Caco-2 (cell line): ENCODE measurements around the gene GGCX. TPM values are rescaled to one million over a fixed set of nuclear protein-coding genes. Genes with fewer than 3 reads are reported as not detected.
"Not testable (repeated sequence)": the region's sequence is repeated elsewhere in the genome, so short reads cannot be mapped to it uniquely, and the experiment has no call there.

Experiments used
- BruUV-seq: library from RNA; stranded (reverse); fragments of 400-500 nt; replicated peaks from 2 replicates; lab custom pipeline; 2021; lab: Mats Ljungman, UMichigan
- CTCF ChIA-PET: fragments of 300-600 bp; sonication (Branson Sonifier 250); formaldehyde crosslinking; loops from one replicate; lab custom pipeline; 2022; ENCODE audit warnings: antibody characterized with exemption; lab: Charles Lee
- POLR2A ChIA-PET: fragments of 300-600 bp; sonication (Branson Sonifier 250); formaldehyde crosslinking; loops from one replicate; lab custom pipeline; 2022; ENCODE audit warnings: antibody characterized with exemption; lab: Charles Lee
- DNase-seq, 2 experiments: peaks; one replicate each; pipeline versions ENCODE4 v3.0.0 to v3.0.0-alpha.2; 2020 to 2022
- H3K27me3 ChIP-seq: replicated peaks from 2 replicates; pipeline ENCODE4 v1.6.0; 2011; ENCODE audit warnings: low read length; ENCODE audit not compliant: control insufficient read depth, insufficient read depth
- H3K36me3 ChIP-seq: 2 replicates; pipeline ENCODE4 v1.5.1; 2011; ENCODE audit warnings: low read length; ENCODE audit not compliant: control insufficient read depth, insufficient read depth
- H3K4me1 ChIP-seq: fragments of 250-450 bp; sonication (Bioruptor Pico); 2 replicates; pipeline ENCODE4 v1.5.1; 2020; ENCODE audit warnings: mild to moderate bottlenecking
- H3K4me3 ChIP-seq: 2 replicates; pipeline ENCODE4 v1.5.1; 2011; ENCODE audit warnings: low read depth, mild to moderate bottlenecking, control low read depth, low read length
- H3K9me3 ChIP-seq: fragments of 250-450 bp; sonication (Bioruptor Pico); 2 replicates; pipeline ENCODE4 v1.5.1; 2020; ENCODE audit warnings: mild to moderate bottlenecking, moderate library complexity
- H3K27ac Mint-ChIP-seq: one replicate; pipeline ENCODE4 v1.8.0; 2022; ENCODE audit warnings: mixed read lengths; ENCODE audit not compliant: unreplicated experiment
- H3K27me3 Mint-ChIP-seq: one replicate; pipeline ENCODE4 v1.8.0; 2022; ENCODE audit warnings: mixed read lengths; ENCODE audit not compliant: insufficient read depth, unreplicated experiment
- H3K36me3 Mint-ChIP-seq: one replicate; pipeline ENCODE4 v1.8.0; 2022; ENCODE audit warnings: mild to moderate bottlenecking, mixed read lengths; ENCODE audit not compliant: insufficient read depth, unreplicated experiment
- H3K4me1 Mint-ChIP-seq: one replicate; pipeline ENCODE4 v1.8.0; 2022; ENCODE audit warnings: low read depth, mixed read lengths; ENCODE audit not compliant: unreplicated experiment
- H3K4me3 Mint-ChIP-seq: one replicate; pipeline ENCODE4 v1.8.0; 2022; ENCODE audit warnings: mild to moderate bottlenecking, moderate library complexity, mixed read lengths; ENCODE audit not compliant: unreplicated experiment
- H3K9me3 Mint-ChIP-seq: one replicate; pipeline ENCODE4 v1.8.0; 2022; ENCODE audit warnings: mixed read lengths; ENCODE audit not compliant: unreplicated experiment
- CTCF ChIP-seq, 2 experiments: fragments of 200-600 bp in 1 of 2; IDR thresholded peaks; 1 replicate in 1 of 2; 2 replicates in 1 of 2; pipeline versions ENCODE4 v1.5.1 to v1.8.0; 2011 to 2022; ENCODE audit warnings: antibody characterized with exemption in 1 of 2, control low read depth in 1 of 2, inconsistent platforms in 1 of 2, low read depth in 1 of 2, low read length in 1 of 2, mild to moderate bottlenecking in 1 of 2, moderate library complexity in 1 of 2; ENCODE audit not compliant: insufficient read depth in 1 of 2, severe bottlenecking in 1 of 2, unreplicated experiment in 1 of 2
- intact Hi-C: fragments of 100-400 bp; cut with micrococcal nuclease; formaldehyde crosslinking; loops from one replicate; pipeline ENCODE4 v1.10.0; 2022; ENCODE audit not compliant: unreplicated experiment
- total RNA-seq: library from RNA; stranded (reverse); gene quantifications from 2 replicates; pipeline ENCODE4 v1.2.3, GENCODE V29; 2022

The GGCX gene
- total RNA-seq, 1 experiment from 2014 or later, result 96.8 TPM

DNA sequence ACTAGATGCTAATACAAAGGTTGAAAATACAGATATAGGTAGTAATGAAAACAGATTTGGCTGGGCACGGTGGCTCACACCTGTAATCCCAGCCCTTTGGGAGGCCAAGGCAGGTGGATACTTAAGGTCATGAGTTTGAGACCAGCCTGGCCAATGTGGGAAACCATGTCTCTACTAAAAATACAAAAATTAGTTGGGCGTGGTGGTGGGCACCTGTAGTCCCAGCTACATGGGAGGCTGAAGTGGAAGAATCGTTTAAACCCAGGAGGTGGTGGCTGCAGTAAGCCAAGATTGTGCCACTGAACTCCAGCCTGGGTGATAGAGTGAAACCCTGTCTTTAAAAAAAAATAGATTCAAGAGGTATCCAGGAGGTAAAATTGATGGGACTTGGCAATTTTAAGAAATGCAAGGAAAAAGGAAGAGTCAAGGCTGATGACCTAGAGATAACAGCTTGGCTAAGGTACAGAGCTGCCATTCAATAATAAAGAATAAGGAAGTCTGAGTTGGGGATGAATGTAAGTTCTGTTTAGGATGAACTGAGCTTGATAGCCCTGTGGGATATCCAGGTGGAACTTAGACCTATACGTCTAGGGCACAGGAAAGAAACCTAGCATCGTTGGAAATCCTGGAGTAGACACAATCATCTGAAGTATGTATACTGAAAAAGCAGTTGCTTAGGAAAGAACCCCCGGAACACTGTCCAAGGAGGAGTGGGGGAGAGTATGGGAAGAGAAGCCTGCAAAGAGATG is 13.3 kb downstream of the GGCX start:
- Histone ChIP-seq H3K36me3 (peaks cover 5% of the 10 kb centered on the region; the same call in 1 of the 2 replicates), H3K4me1 (no peaks in the 10 kb centered on the region), H3K4me3 (no peak overlapping the region), H3K27me3 (no peaks in the 10 kb centered on the region), H3K9me3 (no peaks in the 10 kb centered on the region)
- POLR2A ChIA-PET, result interaction anchor here (0.8 to 1.6 kb wide), 2 partner anchors 9 to 13 kb away, joined by 4 to 5 read pairs; partner anchors contain the start of genes GGCX and MAT2A
- Mint-ChIP-seq H3K4me1 (peaks cover 12% of the 10 kb centered on the region), H3K27ac (peak overlapping the region; percentile 10), H3K4me3 (no peak overlapping the region), H3K36me3 (peaks cover 95% of the 10 kb centered on the region), H3K27me3 (no peaks in the 10 kb centered on the region), H3K9me3 (no peaks in the 10 kb centered on the region)
- intact Hi-C loops, result no loop called here
- no peak for DNase-seq
- no peak for TF ChIP-seq CTCF (IDR thresholded peaks at IDR 0.05; ENCODE audit: insufficient read depth in 1 of 2, low read depth in 1 of 2, low read length in 1 of 2, severe bottlenecking in 1 of 2, unreplicated experiment in 1 of 2)
- CTCF ChIA-PET, result interaction anchor here (0.6 to 2.2 kb wide), 3 partner anchors 8 to 127 kb away, joined by 3 to 8 read pairs (median 4); partner anchors contain the start of gene VAMP8
- BruUV-seq, result no TSS peak

DNA sequence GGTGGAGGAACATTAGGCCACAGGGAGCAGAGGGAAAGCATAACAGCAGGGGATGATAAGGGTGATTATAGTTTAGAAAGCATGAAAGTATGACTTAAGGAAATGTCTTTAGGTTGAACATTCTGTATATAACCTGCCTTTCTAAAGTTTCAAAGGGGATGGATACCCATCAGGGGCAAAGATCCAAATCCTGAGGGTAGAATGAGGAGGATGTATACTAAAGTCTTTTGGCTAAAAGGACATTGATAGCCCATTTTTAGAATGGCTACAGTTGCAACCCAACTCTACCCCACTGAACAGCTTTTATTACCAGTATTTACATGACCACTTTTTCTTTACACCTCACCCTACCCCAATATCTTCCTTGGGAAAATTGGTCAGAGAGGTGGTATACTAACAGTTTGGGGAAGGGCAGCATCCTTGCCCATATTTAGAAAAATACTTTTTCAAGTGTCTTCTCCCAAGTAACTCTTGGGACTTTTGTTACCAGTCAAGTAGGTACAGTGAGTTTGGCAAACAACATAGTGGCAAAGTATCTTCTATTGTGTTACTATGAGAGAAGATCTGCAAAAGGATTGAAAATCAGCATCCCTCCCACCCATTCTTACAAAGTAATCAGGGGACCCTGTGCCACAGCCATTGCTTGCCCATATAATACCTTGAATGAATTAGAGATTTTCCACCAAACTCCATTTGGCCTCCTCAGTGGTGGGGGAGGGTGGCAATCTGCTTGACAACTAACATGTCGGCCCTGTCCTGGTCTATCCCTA is 14.0 kb downstream of the GGCX start:
- Histone ChIP-seq H3K9me3 (no peaks in the 10 kb centered on the region), H3K4me1 (no peaks in the 10 kb centered on the region), H3K36me3 (peaks cover 7% of the 10 kb centered on the region; the same call in 1 of the 2 replicates), H3K27me3 (no peaks in the 10 kb centered on the region), H3K4me3 (no peak overlapping the region)
- peaks cover 17% of the 10 kb centered on the region for H3K4me1 Mint-ChIP-seq
- ChIA-PET CTCF (interaction anchor here (1.6 to 2.2 kb wide), 2 partner anchors 126 kb away, joined by 5 to 8 read pairs; no protein-coding TSS in a partner anchor), POLR2A (interaction anchor here (1.6 kb wide), 1 partner anchor 14 kb away, joined by 5 read pairs; the partner anchor contains the start of gene GGCX)
- no peak for DNase-seq
- intact Hi-C loops, result no loop called here
- no peak for TF ChIP-seq CTCF (IDR thresholded peaks at IDR 0.05; ENCODE audit: insufficient read depth in 1 of 2, low read depth in 1 of 2, low read length in 1 of 2, severe bottlenecking in 1 of 2, unreplicated experiment in 1 of 2)
- H3K27me3 Mint-ChIP-seq, result no peaks in the 10 kb centered on the region
- H3K9me3 Mint-ChIP-seq, result no peaks in the 10 kb centered on the region
- H3K27ac Mint-ChIP-seq, result peak overlapping the region; percentile 37
- peaks cover 98% of the 10 kb centered on the region for H3K36me3 Mint-ChIP-seq
- H3K4me3 Mint-ChIP-seq, result no peak overlapping the region
- no TSS peak for BruUV-seq

DNA sequence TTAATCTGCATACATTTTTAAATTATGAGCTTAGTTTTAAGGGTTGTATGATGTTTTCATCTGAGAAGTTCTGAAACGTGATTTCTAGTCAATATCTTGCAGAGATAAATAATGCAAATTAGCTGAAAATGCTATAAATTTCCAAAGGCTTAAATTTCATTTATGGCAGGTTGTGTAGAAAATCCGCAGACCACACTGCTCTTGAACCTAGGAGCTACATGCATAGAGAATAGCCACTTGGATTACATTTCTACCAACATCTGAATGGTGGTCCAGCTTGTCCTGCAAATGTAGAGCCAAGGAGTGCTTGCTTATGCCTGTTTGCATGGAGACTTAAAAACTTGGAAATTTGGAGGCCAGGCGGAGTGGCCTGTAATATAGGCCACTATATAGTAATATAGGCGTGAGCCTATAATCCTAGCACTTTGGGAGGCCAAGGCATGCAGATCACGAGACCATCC is 15.5 kb downstream of the GGCX start:
- no peaks in the 10 kb centered on the region for H3K9me3 ChIP-seq
- no peak for TF ChIP-seq CTCF (IDR thresholded peaks at IDR 0.05; ENCODE audit: insufficient read depth in 1 of 2, low read depth in 1 of 2, low read length in 1 of 2, severe bottlenecking in 1 of 2, unreplicated experiment in 1 of 2)
- peaks cover 20% of the 10 kb centered on the region for H3K4me1 Mint-ChIP-seq
- intact Hi-C loops, result no loop called here
- no TSS peak for BruUV-seq
- no peak overlapping the region for H3K4me3 ChIP-seq
- H3K4me3 Mint-ChIP-seq, result no peak overlapping the region
- ChIA-PET POLR2A (interaction anchor here (1.8 kb wide), 1 partner anchor 127 kb away, joined by 8 read pairs; the partner anchor contains the start of gene SH2D6), CTCF (interaction anchor here (1.6 kb wide), 1 partner anchor 124 kb away, joined by 5 read pairs; no protein-coding TSS in a partner anchor)
- H3K36me3 ChIP-seq, result peaks cover 5% of the 10 kb centered on the region
- no peaks in the 10 kb centered on the region for H3K27me3 Mint-ChIP-seq
- H3K27ac Mint-ChIP-seq, result peak overlapping the region; percentile 37
- DNase-seq, result no peak
- no peaks in the 10 kb centered on the region for H3K9me3 Mint-ChIP-seq
- H3K36me3 Mint-ChIP-seq, result peaks cover 98% of the 10 kb centered on the region
- no peaks in the 10 kb centered on the region for H3K27me3 ChIP-seq
- H3K4me1 ChIP-seq, result no peaks in the 10 kb centered on the region; the same call in none of the 2 replicates

DNA sequence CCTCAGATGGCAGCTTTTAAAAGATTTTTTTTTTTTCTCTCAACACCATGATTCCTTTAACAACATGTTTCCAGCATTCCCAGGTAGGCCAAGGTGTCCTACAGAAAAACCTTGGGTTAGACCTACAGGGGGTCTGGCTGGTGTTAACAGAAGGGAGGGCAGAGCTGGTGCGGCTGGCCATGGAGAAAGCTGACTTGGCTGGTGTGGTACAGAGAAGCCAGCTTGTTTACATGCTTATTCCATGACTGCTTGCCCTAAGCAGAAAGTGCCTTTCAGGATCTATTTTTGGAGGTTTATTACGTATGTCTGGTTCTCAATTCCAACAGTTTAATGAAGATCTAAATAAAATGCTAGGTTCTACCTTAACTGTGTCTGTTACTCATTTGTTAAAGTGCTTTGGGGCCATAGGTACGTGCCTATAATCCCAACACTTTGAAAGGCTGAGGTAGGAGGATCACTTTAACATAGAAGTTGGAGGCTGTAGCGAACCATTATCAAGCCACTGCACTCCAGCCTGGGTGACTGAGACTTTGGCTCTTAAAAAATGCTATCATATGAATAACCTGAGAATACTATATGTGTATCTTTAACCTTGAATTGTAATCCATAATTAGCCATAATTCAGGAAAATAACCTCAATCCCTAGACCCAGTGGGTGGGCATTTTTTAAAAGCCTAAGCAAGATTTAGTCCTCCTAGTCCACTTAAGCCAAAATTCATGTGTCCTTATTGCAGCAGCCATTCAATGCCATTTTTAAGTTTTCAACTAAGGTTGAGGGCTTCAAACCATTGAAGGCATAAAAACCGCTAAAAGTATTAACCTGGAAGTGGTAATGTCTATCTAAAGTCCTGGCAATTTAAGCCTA is 16.1 kb downstream of the GGCX start:
- H3K27ac Mint-ChIP-seq, BruUV-seq, H3K9me3 ChIP-seq, H3K27me3 ChIP-seq, H3K9me3 Mint-ChIP-seq, H3K4me3 Mint-ChIP-seq, H3K4me1 ChIP-seq, H3K4me3 ChIP-seq, H3K36me3 ChIP-seq, DNase-seq, intact Hi-C loops, H3K27me3 Mint-ChIP-seq: not testable (repeated sequence)
- CTCF ChIA-PET, result interaction anchor here (0.6 kb wide), 1 partner anchor 81 kb away, joined by 5 read pairs; no protein-coding TSS in a partner anchor
- H3K4me1 Mint-ChIP-seq, result peaks cover 26% of the 10 kb centered on the region
- POLR2A ChIA-PET, result interaction anchor here (0.5 to 1.8 kb wide), 2 partner anchors 32 to 127 kb away, joined by 3 to 8 read pairs; partner anchors contain the start of genes SH2D6 and VAMP8
- peaks cover 98% of the 10 kb centered on the region for H3K36me3 Mint-ChIP-seq
